ENCODE data around the gene SEC31B.

SEC31B gene

GRCh38 chr10:100528123-100528886, 8.6 kb upstream of the SEC31B start:
- Histone ChIP-seq H3K4me2 (peak overlapping the region; percentile 91), H3K36me3 (ENCODE audit: insufficient read depth) (no peaks in the 10 kb centered on the region), H3K9ac (peak overlapping the region; percentile 71; the same call in 1 of the 2 replicates), H3K79me2 (ENCODE audit: insufficient read depth, low read depth) (peaks cover 23% of the 10 kb centered on the region; the same call in 1 of the 2 replicates), H4K20me1 (ENCODE audit: insufficient read depth) (no peaks in the 10 kb centered on the region), H2AFZ (ENCODE audit: low read depth) (no peak overlapping the region), H3K27me3 (ENCODE audit: insufficient read depth, low read depth) (no peaks in the 10 kb centered on the region), H3K4me1 (ENCODE audit: low read depth, poor library complexity, severe bottlenecking) (peaks cover 42% of the 10 kb centered on the region), H3K4me3 (IDR thresholded peaks at IDR 0.05; ENCODE audit: insufficient read depth, low read depth, low read length) (no peak overlapping the region), H3K27ac (no peak overlapping the region)
- no peak for TF ChIP-seq CTCF (conservative IDR thresholded peaks at IDR 0.05; ENCODE audit: low read depth, low read length)

GRCh38 chr10:100524638-100525037, 5.0 kb upstream of the SEC31B start:
- H3K36me3 ChIP-seq (ENCODE audit: insufficient read depth), result no peaks in the 10 kb centered on the region
- no peaks in the 10 kb centered on the region for H3K27me3 ChIP-seq (ENCODE audit: insufficient read depth, low read depth)
- peaks cover 10% of the 10 kb centered on the region for H3K4me1 ChIP-seq (ENCODE audit: low read depth, poor library complexity, severe bottlenecking)
- H3K79me2 ChIP-seq (ENCODE audit: insufficient read depth, low read depth), result peaks cover 22% of the 10 kb centered on the region; the same call in 1 of the 2 replicates
- no peak overlapping the region for H3K27ac ChIP-seq
- peak; percentile 28; the same call in 1 of the 2 replicates for TF ChIP-seq CTCF (conservative IDR thresholded peaks at IDR 0.05; ENCODE audit: low read depth, low read length)
- H3K9ac ChIP-seq, result no peak overlapping the region
- H3K4me2 ChIP-seq, result no peak overlapping the region
- H4K20me1 ChIP-seq (ENCODE audit: insufficient read depth), result no peaks in the 10 kb centered on the region
- H2AFZ ChIP-seq (ENCODE audit: low read depth), result no peak overlapping the region
- no peak overlapping the region for H3K4me3 ChIP-seq (IDR thresholded peaks at IDR 0.05; ENCODE audit: insufficient read depth, low read depth, low read length)

GRCh38 chr10:100524206-100524605, 4.5 kb upstream of the SEC31B start:
- Histone ChIP-seq H3K4me3 (IDR thresholded peaks at IDR 0.05; ENCODE audit: insufficient read depth, low read depth, low read length) (no peak overlapping the region), H3K27me3 (ENCODE audit: insufficient read depth, low read depth) (no peaks in the 10 kb centered on the region), H3K79me2 (ENCODE audit: insufficient read depth, low read depth) (peaks cover 17% of the 10 kb centered on the region; the same call in 1 of the 2 replicates), H3K4me1 (ENCODE audit: low read depth, poor library complexity, severe bottlenecking) (peaks cover 10% of the 10 kb centered on the region), H2AFZ (ENCODE audit: low read depth) (no peak overlapping the region), H3K36me3 (ENCODE audit: insufficient read depth) (no peaks in the 10 kb centered on the region), H3K27ac (no peak overlapping the region), H3K4me2 (no peak overlapping the region), H4K20me1 (ENCODE audit: insufficient read depth) (no peaks in the 10 kb centered on the region), H3K9ac (no peak overlapping the region)
- TF ChIP-seq CTCF (conservative IDR thresholded peaks at IDR 0.05; ENCODE audit: low read depth, low read length), result no peak

- no peak overlapping the region for H3K9ac ChIP-seq
Observed at GRCh38 chr10:100522945-100523344, 3.3 kb upstream of the SEC31B start.

More at GRCh38 chr10:100522945-100523344, 3.3 kb upstream of the SEC31B start:
- no peaks in the 10 kb centered on the region for H4K20me1 ChIP-seq (ENCODE audit: insufficient read depth)
- H3K4me1 ChIP-seq (ENCODE audit: low read depth, poor library complexity, severe bottlenecking), result peaks cover 10% of the 10 kb centered on the region
- no peak overlapping the region for H3K4me2 ChIP-seq
- no peaks in the 10 kb centered on the region for H3K36me3 ChIP-seq (ENCODE audit: insufficient read depth)
- no peak overlapping the region for H2AFZ ChIP-seq (ENCODE audit: low read depth)
- H3K79me2 ChIP-seq (ENCODE audit: insufficient read depth, low read depth), result peaks cover 5% of the 10 kb centered on the region; the same call in 1 of the 2 replicates
- H3K27ac ChIP-seq, result no peak overlapping the region
- TF ChIP-seq CTCF (conservative IDR thresholded peaks at IDR 0.05; ENCODE audit: low read depth, low read length), result no peak
- H3K27me3 ChIP-seq (ENCODE audit: insufficient read depth, low read depth), result no peaks in the 10 kb centered on the region
- H3K4me3 ChIP-seq (IDR thresholded peaks at IDR 0.05; ENCODE audit: insufficient read depth, low read depth, low read length), result no peak overlapping the region

All from KMS-11 (cell line).